Colonic mucosa (tissue), 4 donors: ENCODE results near the gene SPAG4. TPM values are rescaled to one million over a fixed set of nuclear protein-coding genes. Genes with fewer than 3 reads are reported as not detected.

Experiments used
- DNase-seq: peaks from one replicate; pipeline ENCODE4 v3.0.0-alpha.2; 2020
- H3K27ac ChIP-seq: fragments of 200-600 bp; one replicate; pipeline ENCODE4 v1.8.0; 2021
- H3K27me3 ChIP-seq: fragments of 200-600 bp; one replicate; pipeline ENCODE4 v1.8.0; 2021
- H3K36me3 ChIP-seq: fragments of 200-600 bp; one replicate; pipeline ENCODE4 v1.8.0; 2021
- H3K4me1 ChIP-seq: fragments of 200-600 bp; one replicate; pipeline ENCODE4 v1.8.0; 2021; ENCODE audit warnings: mild to moderate bottlenecking
- H3K4me3 ChIP-seq: fragments of 200-600 bp; one replicate; pipeline ENCODE4 v1.8.0; 2021
- H3K9ac ChIP-seq, 2 donors: one replicate each; pipeline ENCODE4 v1.7.0; 2013; ENCODE audit warnings: control low read depth in 2 of 2, low read depth in 2 of 2, low read length in 2 of 2
- H3K9me3 ChIP-seq: fragments of 200-600 bp; one replicate; pipeline ENCODE4 v1.8.0; 2021
- intact Hi-C: fragments of 100-400 bp; cut with DNase I; formaldehyde crosslinking; loops from one replicate; pipeline ENCODE4 v1.14.1; 2022
- total RNA-seq, 2 donors: library from RNA; stranded (reverse); fragmentation: NEBNext Ultra II Directional in 1 of 2; extraction: Animal tissue kit (Norgen Biotek cat#: 25700) in 1 of 2; gene quantifications; one replicate each; pipeline ENCODE4 v1.2.1, GENCODE V29; 2021
- TF ChIP-seq, protein P1 (sequence below): fragments of 200-600 bp; IDR thresholded peaks from one replicate; pipeline ENCODE4 v1.8.0; 2022; ENCODE audit warnings: antibody characterized with exemption, mild to moderate bottlenecking
- donor health status: healthy.
- donor health status: DM: no; HTN: no; CAD: no.
- donor health status: DM: no; HTN: no; CAD: no.

SPAG4 gene
- total RNA-seq, 2 donors from 2014 or later, result 5.7 to 8.6 TPM

DNA sequence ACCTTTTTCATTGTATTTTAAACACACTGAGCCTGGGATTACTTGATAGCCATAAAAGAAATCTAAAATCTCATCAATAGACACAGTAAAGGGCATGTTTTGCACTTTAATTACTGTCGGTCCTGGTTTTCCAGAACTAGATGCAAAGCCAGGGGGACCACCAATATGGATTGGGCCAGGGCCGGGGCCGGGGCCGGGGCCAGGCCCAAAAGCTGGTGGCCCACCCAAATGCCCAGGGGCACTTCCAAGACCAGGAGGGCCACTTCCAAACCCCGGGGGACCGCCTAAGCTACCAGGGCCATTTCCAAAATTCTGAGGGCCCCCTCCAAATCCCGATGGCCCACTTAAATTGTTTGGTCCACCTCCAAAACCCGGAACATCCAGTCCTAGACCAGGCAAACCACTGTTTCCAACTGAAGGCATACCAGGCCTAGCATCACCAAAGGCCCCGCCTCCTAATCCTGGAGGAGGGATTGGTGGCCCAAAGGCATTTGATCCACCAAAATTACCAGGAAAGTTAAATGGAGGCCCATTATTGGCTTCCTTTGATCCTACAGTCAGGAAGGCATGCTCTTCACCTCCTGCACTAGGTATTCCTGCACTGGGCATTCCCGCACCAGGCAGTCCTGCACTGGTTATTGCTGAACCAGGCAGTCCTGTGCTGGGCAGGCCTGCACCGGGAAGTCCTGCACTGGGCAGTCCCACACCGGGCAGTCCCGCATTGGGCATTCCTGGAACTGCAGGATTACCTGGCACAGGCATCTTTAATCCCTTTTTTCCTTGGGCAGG lies 37.2 kb downstream of the SPAG4 start:
- TF ChIP-seq, protein P1, sequence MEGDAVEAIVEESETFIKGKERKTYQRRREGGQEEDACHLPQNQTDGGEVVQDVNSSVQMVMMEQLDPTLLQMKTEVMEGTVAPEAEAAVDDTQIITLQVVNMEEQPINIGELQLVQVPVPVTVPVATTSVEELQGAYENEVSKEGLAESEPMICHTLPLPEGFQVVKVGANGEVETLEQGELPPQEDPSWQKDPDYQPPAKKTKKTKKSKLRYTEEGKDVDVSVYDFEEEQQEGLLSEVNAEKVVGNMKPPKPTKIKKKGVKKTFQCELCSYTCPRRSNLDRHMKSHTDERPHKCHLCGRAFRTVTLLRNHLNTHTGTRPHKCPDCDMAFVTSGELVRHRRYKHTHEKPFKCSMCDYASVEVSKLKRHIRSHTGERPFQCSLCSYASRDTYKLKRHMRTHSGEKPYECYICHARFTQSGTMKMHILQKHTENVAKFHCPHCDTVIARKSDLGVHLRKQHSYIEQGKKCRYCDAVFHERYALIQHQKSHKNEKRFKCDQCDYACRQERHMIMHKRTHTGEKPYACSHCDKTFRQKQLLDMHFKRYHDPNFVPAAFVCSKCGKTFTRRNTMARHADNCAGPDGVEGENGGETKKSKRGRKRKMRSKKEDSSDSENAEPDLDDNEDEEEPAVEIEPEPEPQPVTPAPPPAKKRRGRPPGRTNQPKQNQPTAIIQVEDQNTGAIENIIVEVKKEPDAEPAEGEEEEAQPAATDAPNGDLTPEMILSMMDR, result no peak
- no peaks in the 10 kb centered on the region for H3K9me3 ChIP-seq
- intact Hi-C loops, result no loop called here
- no peak for DNase-seq
- H3K4me1 ChIP-seq, result no peaks in the 10 kb centered on the region
- H3K27me3 ChIP-seq, result no peaks in the 10 kb centered on the region
- no peak overlapping the region for H3K4me3 ChIP-seq
- peaks cover 14% of the 10 kb centered on the region for H3K36me3 ChIP-seq
- no peak overlapping the region for H3K9ac ChIP-seq
- no peak overlapping the region for H3K27ac ChIP-seq

DNA sequence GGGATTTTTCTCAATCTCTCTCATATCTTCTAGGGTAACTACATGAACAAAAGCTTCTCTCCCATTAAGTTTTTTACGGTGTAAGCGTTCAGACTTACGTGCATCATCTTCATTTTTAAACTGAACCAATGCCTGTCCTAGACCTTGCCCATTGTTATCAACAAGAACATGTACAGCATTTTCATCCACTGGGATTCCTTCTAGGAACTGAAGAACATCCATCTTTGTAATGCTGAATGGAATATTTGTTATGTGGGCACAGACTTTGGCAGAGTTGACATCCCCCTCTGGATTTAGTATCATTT lies 37.8 kb downstream of the SPAG4 start:
- Histone ChIP-seq H3K27ac (no peak overlapping the region), H3K4me3 (no peak overlapping the region), H3K9me3 (no peaks in the 10 kb centered on the region), H3K36me3 (peaks cover 14% of the 10 kb centered on the region), H3K4me1 (no peaks in the 10 kb centered on the region), H3K27me3 (no peaks in the 10 kb centered on the region), H3K9ac (no peak overlapping the region)
- no peak for DNase-seq
- TF ChIP-seq, protein P1, result no peak
- intact Hi-C loops, result no loop called here

DNA sequence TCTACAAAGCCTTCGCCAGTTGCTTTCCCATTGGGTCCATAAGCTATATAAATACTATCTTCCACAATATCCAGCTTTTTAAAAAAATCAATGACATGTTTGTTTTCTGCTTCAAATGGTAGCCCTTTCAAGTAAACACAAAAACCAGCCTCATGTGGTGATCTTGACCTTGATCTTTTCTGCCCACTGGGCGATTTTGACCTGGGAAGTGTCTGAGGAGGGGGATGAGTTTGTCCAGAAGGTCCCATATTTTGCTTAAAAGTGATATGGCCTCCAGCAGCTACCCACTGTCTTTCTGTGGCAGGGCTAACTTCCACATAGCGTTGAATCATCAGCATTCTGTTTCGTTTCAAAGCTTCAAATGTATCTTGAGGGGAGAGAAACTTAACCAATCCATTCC lies 38.3 kb downstream of the SPAG4 start:
- Histone ChIP-seq H3K27ac (no peak overlapping the region), H3K36me3 (peaks cover 14% of the 10 kb centered on the region), H3K9me3 (no peaks in the 10 kb centered on the region), H3K4me3 (no peak overlapping the region), H3K27me3 (no peaks in the 10 kb centered on the region), H3K4me1 (no peaks in the 10 kb centered on the region), H3K9ac (no peak overlapping the region)
- TF ChIP-seq, protein P1, result no peak
- DNase-seq, result no peak
- intact Hi-C loops, result no loop called here

DNA sequence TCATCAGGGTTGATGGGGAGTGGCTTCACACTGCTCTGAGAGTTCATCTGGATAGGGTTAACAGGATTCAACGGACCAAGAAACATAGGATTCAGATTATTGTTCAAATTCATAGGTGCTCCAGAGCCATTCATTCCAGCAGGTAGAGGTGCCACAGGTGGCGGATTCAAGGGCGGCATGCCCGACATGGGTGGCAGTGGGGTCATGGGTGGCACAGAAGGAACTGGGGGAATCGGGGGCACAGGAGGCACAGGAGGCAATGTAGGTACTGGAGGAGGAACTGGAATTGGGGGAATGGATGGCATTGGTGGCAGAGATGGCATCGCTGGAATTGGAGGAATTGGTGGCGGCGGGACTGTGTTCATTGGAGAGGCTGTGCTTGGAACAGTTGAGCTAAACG lies 38.8 kb downstream of the SPAG4 start:
- Histone ChIP-seq H3K27me3 (no peaks in the 10 kb centered on the region), H3K9ac (no peak overlapping the region), H3K9me3 (no peaks in the 10 kb centered on the region), H3K36me3 (peaks cover 14% of the 10 kb centered on the region), H3K4me3 (no peak overlapping the region), H3K27ac (no peak overlapping the region), H3K4me1 (no peaks in the 10 kb centered on the region)
- no peak for DNase-seq
- TF ChIP-seq, protein P1, result no peak
- intact Hi-C loops, result no loop called here

DNA sequence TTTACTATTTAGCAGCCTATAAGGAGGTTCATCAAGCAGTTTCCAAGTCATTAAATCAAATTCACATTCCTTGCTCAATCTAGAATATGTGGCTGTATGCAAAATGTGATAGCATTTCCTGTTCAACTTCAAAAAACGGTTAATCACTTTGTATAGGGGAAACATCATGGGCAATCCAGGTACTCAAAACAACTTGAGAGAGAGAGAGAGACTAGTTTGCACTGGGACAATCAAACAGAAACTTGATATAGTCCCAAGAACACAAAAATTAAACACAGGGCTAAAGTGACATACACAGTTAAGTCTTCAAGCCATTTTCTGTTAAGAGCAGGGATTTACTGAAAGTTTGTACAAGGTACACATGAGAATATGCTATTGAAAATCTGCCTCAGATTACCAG lies 41.6 kb downstream of the SPAG4 start:
- no peak overlapping the region for H3K27ac ChIP-seq
- peaks cover 14% of the 10 kb centered on the region for H3K36me3 ChIP-seq
- peaks cover 3% of the 10 kb centered on the region for H3K4me1 ChIP-seq
- TF ChIP-seq, protein P1, result no peak
- H3K9me3 ChIP-seq, result no peaks in the 10 kb centered on the region
- H3K9ac ChIP-seq, result no peak overlapping the region
- intact Hi-C loops, result no loop called here
- no peak for DNase-seq
- no peaks in the 10 kb centered on the region for H3K27me3 ChIP-seq
- H3K4me3 ChIP-seq, result no peak overlapping the region
